Mesothelial cell of epicardium (in vitro differentiated cells): Measurements from ENCODE around the gene SMNDC1. TPM values are rescaled to one million over a fixed set of nuclear protein-coding genes. Genes with fewer than 3 reads are reported as not detected.

Source experiments
- DNase-seq, 2 experiments: peaks; one replicate each; pipeline ENCODE4 v3.0.0; 2021; ENCODE audit warnings: low spot score in 2 of 2; ENCODE audit not compliant: unreplicated experiment in 2 of 2
- H3K27ac Mint-ChIP-seq: 2 replicates; pipeline ENCODE4 v1.8.0; 2021; ENCODE audit warnings: mixed read lengths
- H3K27me3 Mint-ChIP-seq: 2 replicates; pipeline ENCODE4 v1.8.0; 2021; ENCODE audit warnings: low read depth, mixed read lengths
- H3K36me3 Mint-ChIP-seq: 2 replicates; pipeline ENCODE4 v1.8.0; 2021; ENCODE audit warnings: mixed read lengths
- H3K4me1 Mint-ChIP-seq: 2 replicates; pipeline ENCODE4 v1.8.0; 2021; ENCODE audit warnings: mixed read lengths
- H3K4me3 Mint-ChIP-seq: 2 replicates; pipeline ENCODE4 v1.8.0; 2021; ENCODE audit warnings: mild to moderate bottlenecking, moderate library complexity, mixed read lengths
- H3K9me3 Mint-ChIP-seq: 2 replicates; pipeline ENCODE4 v1.8.0; 2021; ENCODE audit warnings: mixed read lengths
- total RNA-seq: library from RNA; stranded (reverse); gene quantifications from 3 replicates; pipeline ENCODE4 v1.2.1, GENCODE V29; 2021
- TF ChIP-seq, protein P1 (sequence below): fragments of 200-600 bp; sonication (generic); IDR thresholded peaks from one replicate; pipeline ENCODE4 v1.5.0; 2021; ENCODE audit warnings: antibody characterized with exemption; ENCODE audit not compliant: unreplicated experiment

The SMNDC1 gene
- total RNA-seq, 1 donor from 2014 or later, result 38.5 TPM

DNA sequence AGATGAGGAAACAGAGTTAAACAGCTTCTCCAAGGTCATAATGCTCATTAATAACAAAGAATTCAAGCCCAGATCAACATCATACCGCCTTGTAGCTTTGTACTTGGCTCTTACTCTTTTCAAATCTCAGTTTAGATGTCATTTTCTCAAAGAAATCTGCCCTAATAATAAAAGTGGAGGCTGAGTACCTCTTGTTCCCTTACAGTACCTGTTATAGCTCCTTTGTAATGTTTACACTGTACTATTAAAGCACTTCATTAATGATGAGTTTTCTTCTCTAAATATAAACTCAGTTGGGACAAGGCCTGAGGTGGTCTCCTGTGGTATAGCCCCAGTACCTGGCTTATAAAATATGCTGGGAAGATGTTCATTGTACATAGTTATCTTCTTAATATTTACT, 7.8 kb downstream of the SMNDC1 start:
- Mint-ChIP-seq H3K27ac (peak overlapping the region; percentile 15), H3K9me3 (no peaks in the 10 kb centered on the region), H3K36me3 (peaks cover 33% of the 10 kb centered on the region), H3K4me1 (peaks cover 7% of the 10 kb centered on the region), H3K27me3 (no peaks in the 10 kb centered on the region), H3K4me3 (no peak overlapping the region)
- DNase-seq, result no peak
- TF ChIP-seq, protein P1, sequence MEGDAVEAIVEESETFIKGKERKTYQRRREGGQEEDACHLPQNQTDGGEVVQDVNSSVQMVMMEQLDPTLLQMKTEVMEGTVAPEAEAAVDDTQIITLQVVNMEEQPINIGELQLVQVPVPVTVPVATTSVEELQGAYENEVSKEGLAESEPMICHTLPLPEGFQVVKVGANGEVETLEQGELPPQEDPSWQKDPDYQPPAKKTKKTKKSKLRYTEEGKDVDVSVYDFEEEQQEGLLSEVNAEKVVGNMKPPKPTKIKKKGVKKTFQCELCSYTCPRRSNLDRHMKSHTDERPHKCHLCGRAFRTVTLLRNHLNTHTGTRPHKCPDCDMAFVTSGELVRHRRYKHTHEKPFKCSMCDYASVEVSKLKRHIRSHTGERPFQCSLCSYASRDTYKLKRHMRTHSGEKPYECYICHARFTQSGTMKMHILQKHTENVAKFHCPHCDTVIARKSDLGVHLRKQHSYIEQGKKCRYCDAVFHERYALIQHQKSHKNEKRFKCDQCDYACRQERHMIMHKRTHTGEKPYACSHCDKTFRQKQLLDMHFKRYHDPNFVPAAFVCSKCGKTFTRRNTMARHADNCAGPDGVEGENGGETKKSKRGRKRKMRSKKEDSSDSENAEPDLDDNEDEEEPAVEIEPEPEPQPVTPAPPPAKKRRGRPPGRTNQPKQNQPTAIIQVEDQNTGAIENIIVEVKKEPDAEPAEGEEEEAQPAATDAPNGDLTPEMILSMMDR, result no peak

DNA sequence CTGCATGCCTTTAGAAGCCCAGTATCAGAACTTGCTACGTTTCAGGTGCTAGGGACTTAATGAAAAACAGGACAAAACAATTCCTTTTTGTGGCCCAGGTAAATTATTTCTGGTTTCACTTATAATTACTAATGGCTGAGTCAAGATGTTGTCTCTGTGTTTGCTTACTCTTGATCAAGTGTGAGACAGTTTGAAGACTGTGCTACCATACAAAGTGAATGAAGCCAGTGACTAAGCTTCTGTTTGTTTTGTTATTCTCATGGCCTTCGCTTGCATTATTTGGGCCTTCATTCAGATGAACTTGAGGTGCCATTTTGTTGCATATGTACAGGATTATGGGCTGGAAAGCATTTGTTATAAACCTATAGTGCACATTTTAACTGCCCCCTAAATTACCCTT, 17.9 kb downstream of the SMNDC1 start:
- Mint-ChIP-seq H3K4me3 (no peak overlapping the region), H3K27ac (no peak overlapping the region), H3K27me3 (no peaks in the 10 kb centered on the region), H3K36me3 (peaks cover 20% of the 10 kb centered on the region), H3K4me1 (no peaks in the 10 kb centered on the region), H3K9me3 (no peaks in the 10 kb centered on the region)
- no peak for DNase-seq
- TF ChIP-seq, protein P1, result no peak

DNA sequence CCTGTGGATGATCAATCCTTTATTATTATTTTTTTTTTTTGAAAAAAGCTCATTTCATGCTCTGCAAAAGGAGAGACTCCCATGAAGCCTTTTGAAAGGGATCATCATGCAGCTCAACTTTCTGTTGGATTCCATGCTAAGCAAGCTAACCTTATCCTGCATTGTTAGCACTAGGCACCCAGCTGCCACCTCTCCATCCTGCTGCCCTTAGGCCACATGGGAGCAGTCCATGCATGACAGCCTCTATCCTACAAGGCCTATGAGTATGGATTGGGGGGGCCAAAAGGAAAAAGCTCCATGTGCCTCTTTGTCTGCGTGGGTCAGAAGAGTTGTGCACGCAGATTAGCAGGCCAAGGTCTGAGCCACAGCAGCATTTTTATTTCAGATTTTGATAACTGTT, 19.2 kb downstream of the SMNDC1 start:
- Mint-ChIP-seq H3K36me3 (peaks cover 23% of the 10 kb centered on the region), H3K4me3 (no peak overlapping the region), H3K27ac (no peak overlapping the region), H3K9me3 (no peaks in the 10 kb centered on the region), H3K27me3 (no peaks in the 10 kb centered on the region), H3K4me1 (no peaks in the 10 kb centered on the region)
- TF ChIP-seq, protein P1, result no peak
- DNase-seq, result no peak

DNA sequence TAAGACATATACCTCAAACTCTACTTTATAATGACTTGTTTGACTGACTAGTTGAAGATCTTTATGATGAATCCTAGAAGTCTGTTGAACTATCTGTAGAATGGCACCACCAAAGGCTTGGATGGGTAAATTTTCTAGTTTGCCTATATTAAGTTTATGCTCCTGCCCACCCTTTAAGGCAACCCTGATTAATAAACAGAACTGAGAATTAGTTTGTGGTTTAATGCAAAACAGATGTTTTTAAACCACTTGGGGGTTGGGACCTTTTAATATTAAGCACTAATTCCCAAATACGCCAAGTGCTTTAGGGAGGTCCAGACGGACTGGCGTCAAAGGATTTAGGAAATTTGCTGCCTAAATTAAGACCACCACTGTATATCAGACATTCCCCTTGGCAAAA, 20.5 kb downstream of the SMNDC1 start:
- no peak overlapping the region for H3K4me3 Mint-ChIP-seq
- DNase-seq, result no peak
- H3K9me3 Mint-ChIP-seq, result no peaks in the 10 kb centered on the region
- peaks cover 23% of the 10 kb centered on the region for H3K36me3 Mint-ChIP-seq
- peaks cover 2% of the 10 kb centered on the region for H3K4me1 Mint-ChIP-seq
- H3K27ac Mint-ChIP-seq, result no peak overlapping the region
- no peaks in the 10 kb centered on the region for H3K27me3 Mint-ChIP-seq
- TF ChIP-seq, protein P1, result no peak

DNA sequence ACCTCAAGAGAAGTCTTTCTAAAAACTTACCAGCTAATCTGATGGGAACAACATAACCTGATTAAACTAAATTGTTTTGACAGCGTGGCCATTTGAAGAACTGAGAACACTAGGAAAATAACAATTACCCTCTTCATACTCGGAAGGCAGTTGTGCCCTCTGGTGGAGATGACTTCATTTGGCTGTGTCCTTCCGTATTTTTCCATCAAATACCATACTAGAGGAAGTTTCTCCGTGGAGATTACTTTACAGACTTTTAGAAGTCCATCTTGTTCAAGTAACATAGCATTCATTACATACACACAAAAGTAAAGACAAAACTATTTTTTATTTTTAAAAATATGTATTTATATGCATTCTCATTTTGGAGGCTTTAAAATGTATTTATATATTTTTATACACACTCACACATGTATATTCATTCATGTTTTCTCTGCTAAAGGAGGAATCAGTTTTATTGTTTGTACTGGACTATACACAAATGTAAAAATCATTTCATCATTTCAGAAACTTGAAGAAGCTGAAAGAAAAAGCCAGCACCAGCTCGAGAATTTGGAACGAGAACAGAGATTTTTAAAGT, 25.2 kb downstream of the SMNDC1 start:
- peaks cover 10% of the 10 kb centered on the region for H3K4me1 Mint-ChIP-seq
- H3K36me3 Mint-ChIP-seq, result peaks cover 5% of the 10 kb centered on the region
- no peak for DNase-seq
- no peaks in the 10 kb centered on the region for H3K9me3 Mint-ChIP-seq
- H3K27me3 Mint-ChIP-seq, result no peaks in the 10 kb centered on the region
- no peak overlapping the region for H3K27ac Mint-ChIP-seq
- H3K4me3 Mint-ChIP-seq, result no peak overlapping the region
- TF ChIP-seq, protein P1, result peak; percentile 52
